ENCODE data around the gene LBX2. TPM values are rescaled to one million over a fixed set of nuclear protein-coding genes. Genes with fewer than 3 reads are reported as not detected.

The LBX2 gene
- total and polyA plus RNA-seq, 9 of the 15 experiments (the other 6 are each of a cell fraction or from before 2014, with no cell fraction given), result 0.39 to 6.2 (median 1.8) TPM; not detected in 1

DNA sequence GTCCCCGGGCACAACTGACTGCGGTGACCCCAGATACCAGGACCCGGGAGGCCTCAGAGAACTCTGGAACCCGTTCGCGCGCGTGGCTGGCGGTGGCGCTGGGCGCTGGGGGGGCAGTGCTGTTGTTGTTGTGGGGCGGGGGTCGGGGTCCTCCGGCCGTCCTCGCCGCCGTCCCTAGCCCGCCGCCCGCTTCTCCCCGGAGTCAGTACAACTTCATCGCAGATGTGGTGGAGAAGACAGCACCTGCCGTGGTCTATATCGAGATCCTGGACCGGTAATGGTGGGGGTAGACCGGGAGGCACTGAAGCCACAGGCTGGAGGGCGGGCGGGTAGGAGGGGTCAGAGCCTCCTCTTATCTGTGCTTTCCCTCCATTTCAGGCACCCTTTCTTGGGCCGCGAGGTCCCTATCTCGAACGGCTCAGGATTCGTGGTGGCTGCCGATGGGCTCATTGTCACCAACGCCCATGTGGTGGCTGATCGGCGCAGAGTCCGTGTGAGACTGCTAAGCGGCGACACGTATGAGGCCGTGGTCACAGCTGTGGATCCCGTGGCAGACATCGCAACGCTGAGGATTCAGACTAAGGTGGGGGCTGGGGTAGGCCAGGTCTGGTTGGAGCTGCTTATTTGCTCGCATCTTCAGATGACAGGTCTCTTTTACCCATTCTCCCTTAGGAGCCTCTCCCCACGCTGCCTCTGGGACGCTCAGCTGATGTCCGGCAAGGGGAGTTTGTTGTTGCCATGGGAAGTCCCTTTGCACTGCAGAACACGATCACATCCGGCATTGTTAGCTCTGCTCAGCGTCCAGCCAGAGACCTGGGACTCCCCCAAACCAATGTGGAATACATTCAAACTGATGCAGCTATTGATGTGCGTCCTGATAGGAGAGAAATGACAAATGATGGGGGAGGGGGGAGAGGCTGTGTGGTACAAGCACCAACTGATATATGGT lies 31.1 kb upstream of the LBX2 start (continued):
- TF ChIP-seq FOSL1 (tag; conservative IDR thresholded peaks at IDR 0.05) (peak; percentile 15; the same call in 1 of the 2 replicates), NFE2 (IDR thresholded peaks at IDR 0.05; ENCODE audit: low read depth) (no peak), ZBTB7A (IDR thresholded peaks at IDR 0.05; ENCODE audit: borderline replicate concordance, control insufficient read depth, low read depth, low read length) (0 out of 2 replicates have a peak, but pooled peaks have one; percentile 9), PHF20 (IDR thresholded peaks at IDR 0.05; ENCODE audit: partially characterized antibody) (no peak), MIER1 (IDR thresholded peaks at IDR 0.05; ENCODE audit: low read depth) (peak; percentile 58; the same call in 1 of the 2 replicates), DPF2 (IDR thresholded peaks at IDR 0.05) (peak; percentile 80), ZNF347 (CRISPR knock-in tag; IDR thresholded peaks at IDR 0.05; ENCODE audit: low read depth) (no peak), PYGO2 (tag; IDR thresholded peaks at IDR 0.05) (no peak), MYC (IDR thresholded peaks at IDR 0.05; ENCODE audit: low read depth, low read length) (peak; percentile 91), MYC (CRISPR knock-in tag; IDR thresholded peaks at IDR 0.05; ENCODE audit: borderline replicate concordance, low read depth) (no peak; the same call in 1 of the 2 replicates), CCNT2 (IDR thresholded peaks at IDR 0.05; ENCODE audit: borderline replicate concordance, extremely low read depth, insufficient read length, low read depth, low read length) (peak; percentile 53), BRD4 (IDR thresholded peaks at IDR 0.05) (no peak), ZFX (CRISPR knock-in tag; IDR thresholded peaks at IDR 0.05) (peak; percentile 32), L3MBTL2 (IDR thresholded peaks at IDR 0.05) (peak; percentile 98), ZC3H11A (IDR thresholded peaks at IDR 0.05; ENCODE audit: low read depth, low read length) (no peak), HNRNPH1 (optimal IDR thresholded peaks at IDR 0.05; ENCODE audit: low read depth, low read length) (no peak), ZNF184 (CRISPR knock-in tag; IDR thresholded peaks at IDR 0.05) (no peak), RFX1 (IDR thresholded peaks at IDR 0.05) (no peak; the same call in 1 of the 2 replicates), RFX7 (CRISPR knock-in tag; IDR thresholded peaks at IDR 0.05) (no peak), SREBF2 (CRISPR knock-in tag; IDR thresholded peaks at IDR 0.05) (no peak)
- TF ChIP-seq, protein P1, sequence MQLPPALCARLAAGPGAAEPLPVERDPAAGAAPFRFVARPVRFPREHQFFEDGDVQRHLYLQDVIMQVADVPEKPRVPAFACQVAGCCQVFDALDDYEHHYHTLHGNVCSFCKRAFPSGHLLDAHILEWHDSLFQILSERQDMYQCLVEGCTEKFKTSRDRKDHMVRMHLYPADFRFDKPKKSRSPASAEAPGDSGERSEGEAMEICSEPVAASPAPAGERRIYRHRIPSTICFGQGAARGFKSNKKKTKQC (CRISPR knock-in tag; IDR thresholded peaks at IDR 0.05), result peak; percentile 55; the same call in 1 of the 2 replicates
- TF ChIP-seq, protein P2, sequence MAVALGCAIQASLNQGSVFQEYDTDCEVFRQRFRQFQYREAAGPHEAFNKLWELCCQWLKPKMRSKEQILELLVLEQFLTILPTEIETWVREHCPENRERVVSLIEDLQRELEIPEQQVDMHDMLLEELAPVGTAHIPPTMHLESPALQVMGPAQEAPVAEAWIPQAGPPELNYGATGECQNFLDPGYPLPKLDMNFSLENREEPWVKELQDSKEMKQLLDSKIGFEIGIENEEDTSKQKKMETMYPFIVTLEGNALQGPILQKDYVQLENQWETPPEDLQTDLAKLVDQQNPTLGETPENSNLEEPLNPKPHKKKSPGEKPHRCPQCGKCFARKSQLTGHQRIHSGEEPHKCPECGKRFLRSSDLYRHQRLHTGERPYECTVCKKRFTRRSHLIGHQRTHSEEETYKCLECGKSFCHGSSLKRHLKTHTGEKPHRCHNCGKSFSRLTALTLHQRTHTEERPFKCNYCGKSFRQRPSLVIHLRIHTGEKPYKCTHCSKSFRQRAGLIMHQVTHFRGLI (CRISPR knock-in tag; IDR thresholded peaks at IDR 0.05), result no peak
- TF ChIP-seq, protein P3, sequence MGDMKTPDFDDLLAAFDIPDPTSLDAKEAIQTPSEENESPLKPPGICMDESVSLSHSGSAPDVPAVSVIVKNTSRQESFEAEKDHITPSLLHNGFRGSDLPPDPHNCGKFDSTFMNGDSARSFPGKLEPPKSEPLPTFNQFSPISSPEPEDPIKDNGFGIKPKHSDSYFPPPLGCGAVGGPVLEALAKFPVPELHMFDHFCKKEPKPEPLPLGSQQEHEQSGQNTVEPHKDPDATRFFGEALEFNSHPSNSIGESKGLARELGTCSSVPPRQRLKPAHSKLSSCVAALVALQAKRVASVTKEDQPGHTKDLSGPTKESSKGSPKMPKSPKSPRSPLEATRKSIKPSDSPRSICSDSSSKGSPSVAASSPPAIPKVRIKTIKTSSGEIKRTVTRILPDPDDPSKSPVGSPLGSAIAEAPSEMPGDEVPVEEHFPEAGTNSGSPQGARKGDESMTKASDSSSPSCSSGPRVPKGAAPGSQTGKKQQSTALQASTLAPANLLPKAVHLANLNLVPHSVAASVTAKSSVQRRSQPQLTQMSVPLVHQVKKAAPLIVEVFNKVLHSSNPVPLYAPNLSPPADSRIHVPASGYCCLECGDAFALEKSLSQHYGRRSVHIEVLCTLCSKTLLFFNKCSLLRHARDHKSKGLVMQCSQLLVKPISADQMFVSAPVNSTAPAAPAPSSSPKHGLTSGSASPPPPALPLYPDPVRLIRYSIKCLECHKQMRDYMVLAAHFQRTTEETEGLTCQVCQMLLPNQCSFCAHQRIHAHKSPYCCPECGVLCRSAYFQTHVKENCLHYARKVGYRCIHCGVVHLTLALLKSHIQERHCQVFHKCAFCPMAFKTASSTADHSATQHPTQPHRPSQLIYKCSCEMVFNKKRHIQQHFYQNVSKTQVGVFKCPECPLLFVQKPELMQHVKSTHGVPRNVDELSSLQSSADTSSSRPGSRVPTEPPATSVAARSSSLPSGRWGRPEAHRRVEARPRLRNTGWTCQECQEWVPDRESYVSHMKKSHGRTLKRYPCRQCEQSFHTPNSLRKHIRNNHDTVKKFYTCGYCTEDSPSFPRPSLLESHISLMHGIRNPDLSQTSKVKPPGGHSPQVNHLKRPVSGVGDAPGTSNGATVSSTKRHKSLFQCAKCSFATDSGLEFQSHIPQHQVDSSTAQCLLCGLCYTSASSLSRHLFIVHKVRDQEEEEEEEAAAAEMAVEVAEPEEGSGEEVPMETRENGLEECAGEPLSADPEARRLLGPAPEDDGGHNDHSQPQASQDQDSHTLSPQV (IDR thresholded peaks at IDR 0.05), result peak; percentile 91

Measured in K562 (cell line).